ENCODE data around the gene RIC3. TPM values are rescaled to one million over a fixed set of nuclear protein-coding genes. Genes with fewer than 3 reads are reported as not detected.

RIC3 gene
- total RNA-seq, 1 donor, result not detected

DNA sequence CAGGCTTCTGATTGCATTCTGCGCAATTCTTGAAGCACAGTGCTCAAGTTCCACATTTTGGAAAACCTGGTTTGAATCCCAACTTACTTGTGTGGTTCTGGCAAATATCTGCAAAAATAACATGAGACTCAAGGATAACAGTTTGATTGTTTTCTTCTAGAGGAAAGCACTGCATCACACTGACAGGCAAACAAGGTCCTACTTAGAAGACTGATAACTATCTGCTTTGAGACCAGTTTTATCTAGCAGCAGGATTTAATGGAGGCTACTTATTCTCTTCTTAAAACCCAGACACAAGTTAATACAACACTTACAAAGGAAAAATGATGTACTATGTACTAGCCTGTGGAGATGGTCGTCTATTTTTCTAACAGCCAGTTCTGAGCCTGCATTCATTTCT is 41.4 kb downstream of the RIC3 start:
- no peak overlapping the region for H3K4me3 ChIP-seq (ENCODE audit: low read depth, low read length)
- DNase-seq (ENCODE audit: low read depth), result no peak
- TF ChIP-seq, protein P1, sequence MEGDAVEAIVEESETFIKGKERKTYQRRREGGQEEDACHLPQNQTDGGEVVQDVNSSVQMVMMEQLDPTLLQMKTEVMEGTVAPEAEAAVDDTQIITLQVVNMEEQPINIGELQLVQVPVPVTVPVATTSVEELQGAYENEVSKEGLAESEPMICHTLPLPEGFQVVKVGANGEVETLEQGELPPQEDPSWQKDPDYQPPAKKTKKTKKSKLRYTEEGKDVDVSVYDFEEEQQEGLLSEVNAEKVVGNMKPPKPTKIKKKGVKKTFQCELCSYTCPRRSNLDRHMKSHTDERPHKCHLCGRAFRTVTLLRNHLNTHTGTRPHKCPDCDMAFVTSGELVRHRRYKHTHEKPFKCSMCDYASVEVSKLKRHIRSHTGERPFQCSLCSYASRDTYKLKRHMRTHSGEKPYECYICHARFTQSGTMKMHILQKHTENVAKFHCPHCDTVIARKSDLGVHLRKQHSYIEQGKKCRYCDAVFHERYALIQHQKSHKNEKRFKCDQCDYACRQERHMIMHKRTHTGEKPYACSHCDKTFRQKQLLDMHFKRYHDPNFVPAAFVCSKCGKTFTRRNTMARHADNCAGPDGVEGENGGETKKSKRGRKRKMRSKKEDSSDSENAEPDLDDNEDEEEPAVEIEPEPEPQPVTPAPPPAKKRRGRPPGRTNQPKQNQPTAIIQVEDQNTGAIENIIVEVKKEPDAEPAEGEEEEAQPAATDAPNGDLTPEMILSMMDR (IDR thresholded peaks at IDR 0.05; ENCODE audit: insufficient read depth, low read length), result no peak

DNA sequence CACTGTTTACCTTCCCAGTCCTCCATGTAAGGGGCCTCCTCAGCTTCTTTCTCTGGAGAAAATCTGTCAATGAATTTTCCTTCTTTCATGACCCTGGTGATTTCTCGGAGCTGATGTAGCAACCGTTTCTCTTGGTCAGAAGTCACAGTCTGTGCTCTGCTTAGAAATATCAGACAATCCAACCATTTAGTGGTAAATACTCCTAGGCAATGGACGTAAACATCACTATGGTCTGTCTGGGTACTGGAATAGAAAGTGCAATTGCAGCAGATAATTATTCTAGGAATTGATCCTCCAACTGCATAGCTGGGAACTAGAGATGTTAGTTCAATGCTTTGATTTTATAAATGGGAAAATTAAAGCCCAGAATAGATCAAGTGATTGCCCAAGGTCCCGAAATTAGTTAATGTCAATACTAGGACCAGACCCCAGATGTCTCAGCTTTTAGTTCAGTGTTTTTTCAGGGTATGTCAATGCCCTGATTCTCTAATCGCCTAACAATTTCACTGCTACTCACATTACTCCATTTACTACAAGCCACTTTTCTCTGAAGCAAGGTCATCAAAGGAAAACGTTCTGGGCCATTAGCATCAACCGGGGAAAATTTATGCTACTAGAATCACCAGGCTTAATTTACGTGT is 42.1 kb downstream of the RIC3 start:
- TF ChIP-seq, protein P1 (IDR thresholded peaks at IDR 0.05; ENCODE audit: insufficient read depth, low read length), result no peak
- no peak overlapping the region for H3K4me3 ChIP-seq (ENCODE audit: low read depth, low read length)
- no peak for DNase-seq (ENCODE audit: low read depth)

DNA sequence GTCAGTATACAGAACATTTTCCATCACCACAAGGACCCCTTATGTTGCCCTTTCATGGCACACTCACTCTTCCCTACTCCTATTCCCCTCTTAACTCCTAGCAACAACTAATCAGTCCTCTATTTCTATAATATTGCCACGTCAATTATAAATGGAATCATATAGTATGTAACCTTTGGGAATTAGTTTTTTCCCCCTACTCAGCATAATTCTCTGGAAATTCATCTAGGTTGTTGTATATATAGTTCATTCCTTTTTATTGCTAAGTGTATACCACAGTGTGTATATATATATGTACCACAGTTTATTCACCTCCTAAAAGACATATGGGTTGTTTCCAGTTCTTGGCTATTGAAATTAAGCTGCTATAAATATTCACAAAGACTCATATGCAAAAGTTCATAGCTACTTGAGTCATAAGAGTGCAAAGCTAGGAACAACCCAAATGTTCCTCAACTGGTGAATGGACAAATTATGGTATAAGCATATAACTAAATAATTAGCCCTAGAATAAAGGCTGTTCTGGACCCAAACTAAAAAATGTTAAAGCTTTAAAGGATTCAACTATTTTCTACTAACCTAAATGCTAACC is 46.6 kb downstream of the RIC3 start:
- H3K4me3 ChIP-seq (ENCODE audit: low read depth, low read length), result no peak overlapping the region
- no peak for DNase-seq (ENCODE audit: low read depth)
- TF ChIP-seq, protein P1 (IDR thresholded peaks at IDR 0.05; ENCODE audit: insufficient read depth, low read length), result no peak

DNA sequence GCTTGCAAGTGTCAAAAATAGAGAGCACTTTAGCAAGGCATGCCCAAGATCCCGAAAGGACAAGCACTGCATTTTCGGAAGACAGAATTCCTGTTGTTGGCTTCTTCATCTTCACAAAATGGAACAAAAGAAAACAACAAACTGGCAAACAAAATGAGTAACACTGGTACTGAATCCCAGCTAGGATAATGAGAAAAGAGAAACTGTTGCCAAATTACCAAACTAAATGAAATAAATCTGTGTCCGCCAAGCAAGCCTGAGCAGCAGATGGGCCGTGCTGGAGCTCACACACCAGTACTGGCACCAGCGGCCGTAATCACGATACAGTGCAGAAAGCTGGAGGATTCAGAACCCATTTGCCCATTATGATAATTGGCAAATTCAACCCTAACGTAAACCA is 57.2 kb downstream of the RIC3 start:
- DNase-seq (ENCODE audit: low read depth), result no peak
- H3K4me3 ChIP-seq (ENCODE audit: low read depth, low read length), result no peak overlapping the region
- TF ChIP-seq, protein P1 (IDR thresholded peaks at IDR 0.05; ENCODE audit: insufficient read depth, low read length), result no peak

DNA sequence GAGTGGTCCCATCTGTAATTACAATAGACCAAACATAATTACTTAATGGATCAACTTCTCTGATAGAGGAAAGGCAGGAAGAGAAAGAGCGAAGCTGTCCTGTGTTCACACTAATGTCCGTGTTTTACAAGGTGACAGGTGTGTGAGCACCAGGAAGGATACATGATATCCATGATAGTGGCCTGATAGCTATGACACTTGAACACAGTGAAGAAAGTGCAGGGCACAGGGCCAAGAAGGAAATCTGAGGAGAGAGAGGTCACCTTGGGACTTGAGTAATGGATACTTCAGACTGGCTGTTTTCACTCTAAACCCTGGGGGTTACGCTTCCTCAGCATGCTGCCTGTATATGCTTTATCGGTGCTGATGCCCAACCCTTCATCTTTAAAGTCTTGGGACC is 58.4 kb downstream of the RIC3 start:
- TF ChIP-seq, protein P1 (IDR thresholded peaks at IDR 0.05; ENCODE audit: insufficient read depth, low read length), result no peak
- no peak overlapping the region for H3K4me3 ChIP-seq (ENCODE audit: low read depth, low read length)
- no peak for DNase-seq (ENCODE audit: low read depth)

DNA sequence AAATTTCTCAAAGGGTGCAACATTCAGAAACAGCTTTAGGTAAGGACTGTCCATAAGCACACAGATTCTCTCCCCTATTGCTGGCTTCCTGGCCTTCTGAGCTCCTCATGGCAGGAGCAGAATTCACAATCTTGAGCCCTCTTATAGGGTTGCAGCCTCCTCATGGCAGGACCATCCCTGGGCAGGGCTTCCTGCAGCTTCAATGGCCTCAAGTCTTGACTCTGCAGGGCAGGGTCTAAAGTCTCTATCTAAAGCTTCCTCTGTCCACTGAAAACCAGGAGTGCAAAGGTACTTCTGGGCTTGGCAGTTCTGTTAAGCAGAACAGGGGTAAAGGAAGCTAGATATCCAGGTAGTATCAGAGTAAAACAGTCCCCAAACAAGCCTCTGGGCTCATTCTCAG is 59.1 kb downstream of the RIC3 start:
- DNase-seq (ENCODE audit: low read depth), result no peak
- H3K4me3 ChIP-seq (ENCODE audit: low read depth, low read length), result no peak overlapping the region
- TF ChIP-seq, protein P1 (IDR thresholded peaks at IDR 0.05; ENCODE audit: insufficient read depth, low read length), result no peak

DNA sequence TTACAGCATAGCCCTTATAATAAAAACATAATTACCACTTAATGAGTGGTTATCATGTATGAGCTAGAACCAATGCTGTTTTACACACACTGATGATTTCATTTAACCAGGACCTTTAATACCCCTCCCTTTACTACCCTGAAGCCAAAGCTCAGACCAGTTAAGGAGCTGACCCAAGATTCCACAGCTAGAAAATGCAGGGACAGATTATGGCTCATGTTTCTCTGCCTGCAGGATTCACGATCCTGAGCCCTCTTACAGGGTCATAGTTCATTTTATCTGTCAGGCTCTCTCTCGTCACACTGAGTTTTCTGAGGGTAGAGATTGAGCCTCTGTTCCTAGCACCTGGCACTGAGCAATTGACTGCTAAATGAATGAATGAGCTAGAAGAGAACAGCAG is 60.4 kb downstream of the RIC3 start:
- no peak for DNase-seq (ENCODE audit: low read depth)
- TF ChIP-seq, protein P1 (IDR thresholded peaks at IDR 0.05; ENCODE audit: insufficient read depth, low read length), result no peak
- no peak overlapping the region for H3K4me3 ChIP-seq (ENCODE audit: low read depth, low read length)

Measured in fibroblast of the aortic adventitia (primary cell).